ENCODE data around the gene SMAGP. TPM values are rescaled to one million over a fixed set of nuclear protein-coding genes. Genes with fewer than 3 reads are reported as not detected.
"Not testable (repeated sequence)": the region's sequence is repeated elsewhere in the genome, so short reads cannot be mapped to it uniquely, and the experiment has no call there.

SMAGP gene
- total RNA-seq, 1 donor from 2014 or later, result 12.3 TPM

DNA sequence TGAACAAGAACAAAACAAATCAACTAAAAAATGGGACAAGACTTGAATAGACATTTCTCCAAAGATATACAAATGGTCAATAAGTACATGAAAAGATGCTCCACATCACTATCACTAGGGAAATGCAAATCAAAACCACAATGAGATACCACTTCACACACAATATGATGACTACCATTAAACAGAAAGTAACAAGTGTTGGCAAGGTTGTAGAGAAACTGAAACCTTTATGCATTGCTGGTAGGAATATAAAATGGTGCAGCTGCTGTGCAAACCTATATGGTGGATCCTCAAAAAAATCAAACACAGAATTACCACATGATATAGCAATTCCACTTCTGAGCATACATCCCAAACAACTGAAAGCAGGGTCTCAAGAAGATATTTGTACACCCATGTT lies 5.2 kb downstream of the SMAGP start:
- no peak for DNase-seq (ENCODE audit: low read depth, low spot score)

- no peak for DNase-seq (ENCODE audit: low read depth, low spot score)
Observed at GRCh38 chr12:51264297-51264696, 5.9 kb downstream of the SMAGP start.

- DNase-seq (ENCODE audit: low read depth, low spot score), result no peak
Observed at GRCh38 chr12:51263341-51263740, 6.9 kb downstream of the SMAGP start.

- DNase-seq (ENCODE audit: low read depth, low spot score), result no peak
Observed at GRCh38 chr12:51262758-51263177, 7.4 kb downstream of the SMAGP start.

DNA sequence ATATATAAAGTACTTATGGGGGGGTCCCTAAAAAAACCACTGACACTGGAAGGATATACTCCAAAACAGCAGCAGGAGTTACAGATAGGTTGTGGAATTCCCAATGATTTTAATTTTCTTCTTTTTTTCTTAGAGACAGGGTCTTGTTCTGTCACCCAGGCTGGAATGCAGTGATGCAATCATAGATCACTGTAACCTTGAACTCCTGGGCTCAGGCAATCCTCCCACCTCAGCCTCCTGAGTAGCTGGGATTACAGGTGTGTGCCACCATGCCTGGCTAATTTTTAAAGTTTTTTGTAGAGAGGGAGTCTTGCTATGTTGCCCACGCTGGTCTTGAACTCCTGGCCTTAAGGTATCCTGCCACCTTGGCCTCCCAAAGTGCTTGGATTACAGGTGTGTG lies 10.6 kb downstream of the SMAGP start:
- DNase-seq (ENCODE audit: low read depth, low spot score), result not testable (repeated sequence)

DNA sequence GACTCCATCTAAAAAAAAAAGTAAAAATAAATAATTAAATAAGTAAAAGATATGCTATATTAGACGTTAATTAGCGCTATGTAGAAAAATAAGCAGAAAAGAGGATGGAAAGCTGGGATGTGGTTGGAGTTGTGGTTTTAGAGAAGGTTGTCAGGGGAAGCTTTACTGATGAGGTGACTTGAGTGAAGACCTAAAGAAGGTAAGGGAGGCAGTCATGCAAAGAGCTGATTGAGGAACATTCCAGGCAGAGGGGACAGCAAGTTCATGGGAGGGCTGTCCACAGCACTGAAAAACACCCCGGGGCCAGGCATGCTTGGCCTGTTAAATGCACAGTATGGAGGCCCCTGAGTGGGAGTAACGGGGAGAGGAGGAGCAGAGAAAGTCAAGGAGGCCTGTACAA lies 15.7 kb downstream of the SMAGP start:
- no peak for DNase-seq (ENCODE audit: low read depth, low spot score)

GRCh38 chr12:51253276-51253675 lies 16.9 kb downstream of the SMAGP start:
- no peak for DNase-seq (ENCODE audit: low read depth, low spot score)

DNA sequence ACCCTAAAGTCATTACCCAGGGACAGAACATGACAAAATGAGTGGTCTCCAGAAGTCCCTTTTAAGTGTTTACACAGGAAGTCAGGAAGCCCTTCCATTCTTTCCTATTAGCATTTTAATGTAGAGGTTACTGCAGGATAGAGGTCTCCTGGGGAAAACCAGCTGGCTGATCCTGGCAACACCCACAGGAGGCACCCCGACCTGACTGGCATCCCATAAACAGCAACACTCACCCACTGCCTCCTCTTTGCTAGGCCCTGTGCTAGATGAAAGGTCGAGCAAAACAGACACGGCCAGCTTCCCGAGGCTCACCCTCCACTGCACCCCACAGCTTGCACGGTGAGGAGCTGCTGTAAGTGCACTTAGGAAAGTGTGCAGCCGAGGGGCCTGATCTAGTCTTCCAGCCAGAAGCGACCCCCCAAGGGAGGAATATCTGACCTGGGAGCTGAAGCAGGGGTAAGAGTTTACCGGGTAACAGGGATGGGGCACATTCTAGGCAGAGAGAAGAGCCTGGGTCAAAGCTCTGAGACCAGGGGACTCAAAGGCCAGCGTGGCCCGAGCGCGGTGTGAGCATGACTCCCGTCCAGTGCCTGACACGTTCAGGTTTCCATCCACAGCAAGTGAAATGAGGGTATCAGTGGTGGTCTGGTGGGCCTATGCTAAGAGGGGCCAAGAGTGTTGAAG lies 22.6 kb downstream of the SMAGP start:
- no peak for DNase-seq (ENCODE audit: low read depth, low spot score)

DNA sequence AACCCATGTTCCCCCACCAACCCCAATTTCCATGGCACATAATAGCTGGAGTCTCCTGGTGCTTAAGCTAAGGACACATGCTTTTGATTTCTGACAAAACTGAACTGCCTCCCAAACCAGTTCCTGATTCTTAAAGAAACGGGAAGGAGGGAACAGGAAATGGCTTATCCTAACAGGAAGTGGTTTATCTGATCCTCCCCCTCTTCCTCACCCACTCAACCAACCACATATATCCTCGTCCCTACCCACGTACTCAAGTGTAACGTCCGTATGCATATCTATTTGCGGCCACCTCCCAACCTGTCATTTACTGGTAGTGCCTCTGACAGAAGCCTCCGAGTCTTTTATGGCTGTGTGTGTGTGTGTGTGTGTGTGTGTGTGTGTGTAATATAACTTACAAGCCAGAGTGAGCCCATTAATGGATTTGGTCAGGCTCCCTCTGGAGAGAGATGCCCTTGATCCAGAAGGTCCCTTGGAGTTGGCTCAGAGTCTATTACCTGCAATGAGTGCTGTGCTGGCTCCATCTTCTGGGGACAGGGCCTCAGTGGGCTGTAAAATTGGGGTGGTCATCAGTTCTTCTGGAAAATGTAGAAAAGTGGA lies 23.9 kb downstream of the SMAGP start:
- DNase-seq (ENCODE audit: low read depth, low spot score), result no peak

DNA sequence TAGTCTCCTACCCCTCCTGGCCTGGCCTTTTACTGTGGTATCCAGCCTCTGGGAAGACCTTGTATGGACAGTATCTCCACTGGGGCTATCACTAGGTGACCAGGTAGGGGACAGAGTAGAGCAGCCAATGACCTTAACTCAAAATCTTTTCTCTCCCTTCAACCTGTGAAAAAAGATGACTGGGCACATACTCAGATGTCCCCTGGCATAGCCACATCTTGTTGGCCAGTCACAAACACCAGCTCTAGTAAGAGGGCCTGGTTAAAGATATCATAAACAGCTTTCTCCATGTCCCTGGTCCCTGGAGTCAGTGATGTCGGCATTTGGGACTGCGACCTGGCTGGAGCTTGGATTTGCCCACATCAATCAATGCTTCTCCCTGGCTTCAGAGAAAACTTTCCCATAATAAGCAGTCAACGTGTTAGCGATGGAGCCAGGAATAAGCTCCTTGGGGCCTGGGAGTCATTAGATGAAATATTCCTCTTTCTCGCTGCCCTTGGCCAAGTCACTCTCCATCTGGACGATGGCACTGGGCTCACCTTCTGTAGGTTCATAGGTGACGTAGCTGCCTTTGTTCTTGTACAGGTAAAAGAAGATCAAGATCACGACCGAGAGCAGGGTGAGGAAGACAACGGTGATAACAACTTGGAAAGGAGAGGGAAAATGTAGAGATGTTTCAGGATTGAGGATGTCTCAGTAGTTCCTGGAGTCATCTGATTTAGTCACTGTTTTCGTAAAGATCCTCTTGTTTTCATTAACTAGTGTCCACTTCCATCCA lies 24.6 kb downstream of the SMAGP start:
- DNase-seq (ENCODE audit: low read depth, low spot score), result no peak

DNA sequence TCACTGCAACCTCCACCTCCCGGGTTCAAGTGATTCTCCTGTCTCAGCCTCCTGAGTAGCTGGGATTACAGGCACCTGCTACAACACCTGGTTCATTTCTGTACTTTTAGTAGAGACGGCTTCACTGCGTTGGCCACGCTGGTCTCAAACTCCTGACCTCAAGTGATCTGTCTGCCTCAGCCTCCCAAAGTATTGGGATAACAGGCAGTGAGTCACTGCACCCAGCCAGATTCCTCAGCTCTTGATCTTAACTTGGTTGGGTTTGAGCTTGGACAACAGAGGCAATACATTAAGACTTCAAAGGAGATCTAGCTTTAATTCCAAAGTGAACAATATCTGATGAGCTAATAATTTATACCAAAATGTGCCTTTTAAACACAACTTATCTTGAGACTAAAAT lies 25.9 kb downstream of the SMAGP start:
- no peak for DNase-seq (ENCODE audit: low read depth, low spot score)

GRCh38 chr12:51242876-51243275 lies 27.3 kb downstream of the SMAGP start:
- no peak for DNase-seq (ENCODE audit: low read depth, low spot score)

GRCh38 chr12:51242120-51242519 lies 28.1 kb downstream of the SMAGP start:
- DNase-seq (ENCODE audit: low read depth, low spot score), result no peak

GRCh38 chr12:51240971-51241370 lies 29.2 kb downstream of the SMAGP start:
- no peak for DNase-seq (ENCODE audit: low read depth, low spot score)

- peak; percentile 89 for DNase-seq (ENCODE audit: low read depth, low spot score)
Observed at GRCh38 chr12:51238510-51239334, 31.5 kb downstream of the SMAGP start, which contains the start of gene DAZAP2. Gene DAZAP2, plus strand, starts transcription at chr12:51238826. Its CDS starts 82 bp downstream, at chr12:51238908.

DNA sequence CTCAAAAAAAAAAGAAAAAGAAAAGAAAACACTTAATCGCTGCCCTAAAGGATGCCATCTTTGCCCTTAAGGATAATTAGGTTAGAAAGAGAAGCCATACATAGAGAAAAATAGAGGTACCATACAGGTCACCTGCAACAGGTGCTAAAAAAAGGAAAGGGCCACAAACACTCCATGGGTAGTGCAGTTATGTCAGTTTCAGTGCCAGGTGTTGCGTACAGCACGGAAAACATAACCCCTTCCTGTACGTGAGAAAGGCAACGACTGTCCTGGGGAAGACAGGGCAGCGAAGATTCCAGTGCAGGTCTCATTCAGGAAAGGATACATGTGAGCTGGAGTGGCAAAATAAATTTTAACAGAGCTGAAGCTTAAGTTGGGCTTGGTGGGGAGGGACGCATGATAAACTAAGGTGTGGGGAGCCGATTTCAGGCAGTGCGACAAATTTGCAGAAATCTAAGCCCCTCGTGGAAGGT lies 32.1 kb downstream of the SMAGP start:
- no peak for DNase-seq (ENCODE audit: low read depth, low spot score)

- DNase-seq (ENCODE audit: low read depth, low spot score), result no peak
Observed at GRCh38 chr12:51234530-51234929, 35.7 kb downstream of the SMAGP start.

GRCh38 chr12:51232642-51233041 lies 37.6 kb downstream of the SMAGP start:
- DNase-seq (ENCODE audit: low read depth, low spot score), result no peak

DNA sequence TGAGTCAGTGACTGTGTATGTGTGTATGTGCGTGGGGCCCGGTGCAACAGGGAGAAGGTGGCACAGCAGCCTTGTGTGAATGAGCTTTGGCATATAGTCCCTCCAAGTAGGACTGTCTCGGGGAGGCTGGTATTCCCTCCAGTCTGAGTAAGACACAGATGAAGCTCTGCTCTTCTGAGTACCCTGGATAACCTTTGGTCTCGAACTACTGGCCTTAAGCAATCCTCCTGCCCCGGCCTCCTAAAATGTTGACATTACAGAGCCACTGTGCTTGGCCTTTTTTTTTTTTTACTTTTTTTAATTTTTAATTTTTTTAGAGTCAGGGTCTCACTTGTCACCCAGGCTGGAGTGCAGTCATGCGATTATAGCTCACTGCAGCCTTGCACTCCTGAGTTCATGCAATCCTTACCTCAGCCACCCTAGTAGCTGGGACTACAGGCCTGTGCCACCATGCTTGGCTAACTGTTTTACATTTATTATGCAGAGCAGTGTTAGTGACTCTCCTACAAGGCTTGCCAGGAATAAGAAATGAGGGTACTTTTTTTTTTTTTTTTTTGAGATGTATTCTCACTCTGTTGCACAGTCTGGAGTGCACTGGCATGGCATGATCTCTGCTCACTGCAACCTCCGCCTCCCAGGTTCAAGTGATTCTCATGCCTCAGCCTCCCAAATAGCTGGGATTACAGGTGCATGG lies 41.0 kb downstream of the SMAGP start:
- no peak for DNase-seq (ENCODE audit: low read depth, low spot score)

DNA sequence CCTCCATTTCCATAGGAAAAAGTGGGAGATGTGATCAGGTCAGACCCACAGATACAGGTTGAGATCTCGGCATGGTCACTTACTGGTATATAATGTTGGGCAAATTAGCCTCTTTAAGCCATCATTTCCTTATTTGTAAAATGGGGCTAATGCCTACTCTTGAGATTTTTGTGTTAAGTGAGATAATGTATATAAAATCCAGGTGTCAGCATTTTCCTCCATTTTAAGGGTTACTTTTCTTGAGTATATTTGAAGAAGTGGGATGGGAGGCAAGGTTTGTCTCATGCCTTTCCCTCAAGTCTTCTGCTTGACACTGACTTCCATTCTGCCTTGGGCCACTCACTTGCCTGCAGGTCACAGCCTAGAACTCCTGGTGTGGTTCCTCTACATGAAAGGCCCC lies 42.3 kb downstream of the SMAGP start:
- DNase-seq (ENCODE audit: low read depth, low spot score), result no peak

- DNase-seq (ENCODE audit: low read depth, low spot score), result not testable (repeated sequence)
Observed at GRCh38 chr12:51227112-51227511, 43.1 kb downstream of the SMAGP start.
